ENCODE measurements around the gene CDK17. TPM values are rescaled to one million over a fixed set of nuclear protein-coding genes. Genes with fewer than 3 reads are reported as not detected.
"Not testable (repeated sequence)": the region's sequence is repeated elsewhere in the genome, so short reads cannot be mapped to it uniquely, and the experiment has no call there.

Gene CDK17
- total and polyA plus RNA-seq, 2 donors from 2014 or later, result 6.6 to 35.7 TPM

DNA sequence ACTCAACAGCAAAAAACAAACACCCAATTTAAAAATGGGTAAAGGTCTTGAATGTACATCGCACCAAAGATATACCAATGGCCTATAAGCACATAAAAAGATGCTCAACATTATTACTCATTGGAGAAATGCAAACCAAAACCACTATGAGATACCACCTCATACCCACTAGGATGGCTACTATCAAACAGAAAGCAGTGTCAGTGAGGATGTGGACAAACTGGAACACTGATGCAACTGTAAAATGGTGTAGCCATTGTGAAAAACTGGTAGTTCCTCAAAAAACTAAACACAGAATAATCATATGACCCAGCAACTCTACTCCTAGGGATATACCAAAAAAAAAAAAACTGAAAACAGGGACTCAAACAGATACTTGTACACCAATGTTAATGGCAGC, 49.3 kb downstream of the CDK17 start:
- TF ChIP-seq, protein P1, sequence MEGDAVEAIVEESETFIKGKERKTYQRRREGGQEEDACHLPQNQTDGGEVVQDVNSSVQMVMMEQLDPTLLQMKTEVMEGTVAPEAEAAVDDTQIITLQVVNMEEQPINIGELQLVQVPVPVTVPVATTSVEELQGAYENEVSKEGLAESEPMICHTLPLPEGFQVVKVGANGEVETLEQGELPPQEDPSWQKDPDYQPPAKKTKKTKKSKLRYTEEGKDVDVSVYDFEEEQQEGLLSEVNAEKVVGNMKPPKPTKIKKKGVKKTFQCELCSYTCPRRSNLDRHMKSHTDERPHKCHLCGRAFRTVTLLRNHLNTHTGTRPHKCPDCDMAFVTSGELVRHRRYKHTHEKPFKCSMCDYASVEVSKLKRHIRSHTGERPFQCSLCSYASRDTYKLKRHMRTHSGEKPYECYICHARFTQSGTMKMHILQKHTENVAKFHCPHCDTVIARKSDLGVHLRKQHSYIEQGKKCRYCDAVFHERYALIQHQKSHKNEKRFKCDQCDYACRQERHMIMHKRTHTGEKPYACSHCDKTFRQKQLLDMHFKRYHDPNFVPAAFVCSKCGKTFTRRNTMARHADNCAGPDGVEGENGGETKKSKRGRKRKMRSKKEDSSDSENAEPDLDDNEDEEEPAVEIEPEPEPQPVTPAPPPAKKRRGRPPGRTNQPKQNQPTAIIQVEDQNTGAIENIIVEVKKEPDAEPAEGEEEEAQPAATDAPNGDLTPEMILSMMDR (IDR thresholded peaks at IDR 0.05; ENCODE audit: borderline replicate concordance, extremely low read depth, insufficient read depth), result no peak
- H3K9me3 ChIP-seq (ENCODE audit: control insufficient read depth in 2 of 3, insufficient read depth in 1 of 3, low read length in 3 of 3), result no peaks in the 10 kb centered on the region
- no peak overlapping the region for H3K9ac ChIP-seq (ENCODE audit: low read length in 3 of 3)
- peaks cover 0 to 10% (median 6%) of the 10 kb centered on the region in 3 donors for H3K4me1 ChIP-seq (ENCODE audit: control insufficient read depth in 2 of 3, insufficient read depth in 2 of 3, low read depth in 1 of 3, low read length in 3 of 3)
- FAIRE-seq (no peak), DNase-seq (no peak)
- H3K27ac ChIP-seq (ENCODE audit: low read depth in 2 of 2, low read length in 2 of 2), result no peak overlapping the region
- H3K4me3 ChIP-seq (ENCODE audit: low read length in 3 of 3), result no peak overlapping the region
- no peaks in the 10 kb centered on the region for H3K36me3 ChIP-seq (ENCODE audit: control insufficient read depth in 2 of 3, insufficient read depth in 3 of 3, low read length in 3 of 3)
- no peaks in the 10 kb centered on the region for H3K27me3 ChIP-seq (ENCODE audit: control insufficient read depth, insufficient read depth, low read length)
- intact Hi-C loops (cut with DNase I), result no loop called here

- TF ChIP-seq, protein P1 (IDR thresholded peaks at IDR 0.05; ENCODE audit: borderline replicate concordance, extremely low read depth, insufficient read depth), result no peak
- peaks cover 0 to 3% (median 0%) of the 10 kb centered on the region in 3 donors for H3K4me1 ChIP-seq (ENCODE audit: control insufficient read depth in 2 of 3, insufficient read depth in 2 of 3, low read depth in 1 of 3, low read length in 3 of 3)
- intact Hi-C loops (cut with DNase I), result no loop called here
- no peaks in the 10 kb centered on the region for H3K27me3 ChIP-seq (ENCODE audit: control insufficient read depth, insufficient read depth, low read length)
- no peak for FAIRE-seq
- peak overlapping the region in 1 of 3 donors; percentile 6 for H3K9ac ChIP-seq (ENCODE audit: low read length in 3 of 3)
- peaks cover 0 to 21% (median 3%) of the 10 kb centered on the region in 3 donors for H3K9me3 ChIP-seq (ENCODE audit: control insufficient read depth in 2 of 3, insufficient read depth in 1 of 3, low read length in 3 of 3)
- H3K27ac ChIP-seq (ENCODE audit: low read depth in 2 of 2, low read length in 2 of 2), result peak overlapping the region in 1 of 2 donors; percentile 55
- H3K4me3 ChIP-seq (ENCODE audit: low read length in 3 of 3), result peak overlapping the region in 2 of 3 donors; percentile 53 to 57
- no peak for DNase-seq
- H3K36me3 ChIP-seq (ENCODE audit: control insufficient read depth in 2 of 3, insufficient read depth in 3 of 3, low read length in 3 of 3), result peaks cover 0 to 3% (median 0%) of the 10 kb centered on the region in 3 donors
Observed at GRCh38 chr12:96347130-96347699, 53.0 kb downstream of the CDK17 start.

DNA sequence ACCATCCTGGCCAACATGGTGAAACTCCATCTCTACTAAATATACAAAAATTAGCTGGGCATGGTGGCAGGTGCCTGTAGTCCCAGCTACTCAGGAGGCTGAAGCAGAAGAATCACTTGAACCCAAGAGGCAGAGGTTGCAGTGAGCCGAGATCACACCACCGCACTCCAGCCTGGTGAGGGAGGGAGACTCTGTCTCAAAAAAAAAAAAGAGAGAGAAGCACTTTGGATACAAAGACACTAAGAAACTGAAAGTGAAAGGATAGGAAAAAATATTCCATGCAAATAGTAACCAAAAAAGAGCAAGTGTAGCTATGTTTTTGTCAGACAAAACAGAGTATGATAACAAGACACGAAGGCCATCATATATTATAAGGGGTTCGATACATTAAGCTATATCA, 53.5 kb downstream of the CDK17 start:
- H3K4me1 ChIP-seq (ENCODE audit: control insufficient read depth in 2 of 3, insufficient read depth in 2 of 3, low read depth in 1 of 3, low read length in 3 of 3); DNase-seq; intact Hi-C loops (cut with DNase I); H3K36me3 ChIP-seq (ENCODE audit: control insufficient read depth in 2 of 3, insufficient read depth in 3 of 3, low read length in 3 of 3); H3K27me3 ChIP-seq (ENCODE audit: control insufficient read depth, insufficient read depth, low read length); H3K27ac ChIP-seq (ENCODE audit: low read depth in 2 of 2, low read length in 2 of 2): not testable (repeated sequence)
- FAIRE-seq, result peak; percentile 21
- Histone ChIP-seq H3K4me3 (ENCODE audit: low read length in 3 of 3) (peak overlapping the region in 2 of 3 donors; percentile 53 to 57), H3K9ac (ENCODE audit: low read length in 3 of 3) (peak overlapping the region in 1 of 3 donors; percentile 6), H3K9me3 (ENCODE audit: control insufficient read depth in 2 of 3, insufficient read depth in 1 of 3, low read length in 3 of 3) (peaks cover 0 to 21% (median 3%) of the 10 kb centered on the region in 3 donors)

- H3K9ac ChIP-seq (ENCODE audit: low read length in 3 of 3), result no peak overlapping the region
- H3K27ac ChIP-seq (ENCODE audit: low read depth in 2 of 2, low read length in 2 of 2), result no peak overlapping the region
- DNase-seq (no peak), FAIRE-seq (no peak)
- intact Hi-C loops (cut with DNase I), result no loop called here
- H3K9me3 ChIP-seq (ENCODE audit: control insufficient read depth in 2 of 3, insufficient read depth in 1 of 3, low read length in 3 of 3), result peaks cover 0 to 21% (median 3%) of the 10 kb centered on the region in 3 donors
- H3K27me3 ChIP-seq (ENCODE audit: control insufficient read depth, insufficient read depth, low read length), result no peaks in the 10 kb centered on the region
- H3K36me3 ChIP-seq (ENCODE audit: control insufficient read depth in 2 of 3, insufficient read depth in 3 of 3, low read length in 3 of 3), result peaks cover 0 to 3% (median 0%) of the 10 kb centered on the region in 3 donors
- no peak overlapping the region for H3K4me3 ChIP-seq (ENCODE audit: low read length in 3 of 3)
- H3K4me1 ChIP-seq (ENCODE audit: control insufficient read depth in 2 of 3, insufficient read depth in 2 of 3, low read depth in 1 of 3, low read length in 3 of 3), result no peaks in the 10 kb centered on the region
- TF ChIP-seq, protein P1 (IDR thresholded peaks at IDR 0.05; ENCODE audit: borderline replicate concordance, extremely low read depth, insufficient read depth), result no peak
Observed at GRCh38 chr12:96344124-96344695, 56.0 kb downstream of the CDK17 start.
